Fibroblast of skin of right biceps (primary cell): Measurements from ENCODE around the gene SSH2.
A peak's percentile ranks its signal among the peaks of the same experiment; 100 is the strongest.
"Not testable (repeated sequence)": the region's sequence is repeated elsewhere in the genome, so short reads cannot be mapped to it uniquely, and the experiment has no call there.

ENCODE experiments used
- DNase-seq: peaks from one replicate; pipeline ENCODE4 v3.0.0-alpha.2; 2013

Gene SSH2

DNA sequence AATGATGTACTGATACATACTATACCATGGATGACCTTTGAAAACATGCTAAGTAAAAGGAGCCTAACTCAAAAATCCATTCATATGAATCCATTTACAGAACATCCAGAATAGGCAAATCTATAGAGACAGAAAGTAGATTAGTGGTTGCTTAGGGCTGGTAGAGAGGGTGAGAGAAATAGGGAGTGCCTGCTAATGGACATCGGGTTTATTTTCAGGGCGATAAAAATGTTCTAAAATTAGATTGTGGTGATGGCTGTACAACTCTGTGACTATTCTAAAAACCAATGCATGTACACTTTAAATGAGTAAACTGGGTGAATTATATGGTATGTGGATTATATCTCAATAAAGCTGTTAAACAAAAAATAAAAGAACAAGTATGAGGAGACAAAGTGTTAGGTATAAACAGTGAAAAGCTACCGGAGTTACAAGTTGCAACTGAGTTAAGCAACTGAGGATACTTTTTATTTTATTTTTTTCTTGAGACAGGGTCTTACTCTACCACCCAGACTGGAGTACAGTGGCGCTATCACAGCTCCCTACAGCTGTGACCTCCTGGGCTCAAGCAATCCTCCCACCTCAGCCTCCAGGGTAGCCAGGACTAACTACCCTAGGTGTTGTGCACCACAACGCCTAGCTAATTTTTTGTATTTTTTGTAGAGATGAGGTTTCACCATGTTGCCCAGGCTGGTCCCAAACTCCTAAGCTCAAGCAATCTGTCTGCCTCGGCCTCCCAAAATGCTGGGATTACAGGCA is 231.8 kb downstream of the SSH2 start:
- DNase-seq = no peak

GRCh38 chr17:29697371-29697770 is 232.7 kb downstream of the SSH2 start:
- no peak for DNase-seq

DNA sequence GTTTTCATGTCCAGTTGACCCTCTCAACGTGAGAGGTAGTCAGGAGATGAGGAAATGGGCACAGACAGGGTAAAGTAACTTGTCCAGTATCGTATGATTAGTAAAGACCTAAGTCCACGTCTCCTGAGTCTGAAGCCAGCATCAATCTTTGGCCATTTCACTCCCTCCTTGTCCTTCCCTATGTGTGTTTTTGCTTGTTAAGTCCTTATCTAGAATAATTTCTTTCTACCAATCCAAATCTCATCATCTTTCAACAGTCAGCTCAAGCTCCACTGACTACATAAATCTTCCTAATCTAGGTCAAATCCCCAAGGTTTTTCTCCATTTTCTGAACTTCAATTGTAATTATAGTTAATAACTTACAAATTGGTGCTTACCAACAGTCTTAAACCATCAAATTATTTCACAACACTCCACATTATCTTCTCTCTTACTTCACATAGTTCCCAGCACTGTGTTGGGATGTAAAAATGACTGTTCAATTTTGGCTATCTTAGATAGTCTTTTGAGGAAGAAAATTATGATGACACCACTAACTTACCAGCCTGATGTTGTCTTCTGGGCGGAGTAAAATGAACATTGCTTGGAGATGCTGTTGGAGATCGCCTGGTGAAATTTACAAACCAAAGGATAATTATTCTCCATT is 235.0 kb downstream of the SSH2 start:
- no peak for DNase-seq

- DNase-seq = no peak
These were observed 236.3 kb downstream of the SSH2 start for GRCh38 chr17:29693751-29694150.

DNA sequence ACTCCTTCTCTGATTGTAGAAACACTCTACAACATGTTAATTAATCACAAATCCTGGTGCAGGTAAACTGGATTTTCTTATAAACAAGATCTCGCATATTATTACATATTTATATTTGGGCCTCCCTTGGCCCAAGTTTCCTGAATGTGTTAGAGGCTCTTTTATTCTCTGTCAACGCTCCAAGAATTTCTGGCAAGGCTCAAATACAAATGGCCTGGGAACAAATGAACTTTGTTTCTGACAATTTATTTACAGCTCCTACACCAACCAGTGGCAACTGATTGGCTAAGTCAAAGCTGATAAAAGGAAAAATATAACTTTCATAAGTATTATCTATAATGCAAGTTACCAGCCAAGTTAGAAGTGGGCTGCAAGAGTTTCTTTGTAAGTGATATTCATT is 242.4 kb downstream of the SSH2 start:
- DNase-seq = no peak

- no peak for DNase-seq
These were observed 242.9 kb downstream of the SSH2 start for GRCh38 chr17:29686993-29687590.

GRCh38 chr17:29683481-29683880 is 246.5 kb downstream of the SSH2 start:
- DNase-seq = no peak

DNA sequence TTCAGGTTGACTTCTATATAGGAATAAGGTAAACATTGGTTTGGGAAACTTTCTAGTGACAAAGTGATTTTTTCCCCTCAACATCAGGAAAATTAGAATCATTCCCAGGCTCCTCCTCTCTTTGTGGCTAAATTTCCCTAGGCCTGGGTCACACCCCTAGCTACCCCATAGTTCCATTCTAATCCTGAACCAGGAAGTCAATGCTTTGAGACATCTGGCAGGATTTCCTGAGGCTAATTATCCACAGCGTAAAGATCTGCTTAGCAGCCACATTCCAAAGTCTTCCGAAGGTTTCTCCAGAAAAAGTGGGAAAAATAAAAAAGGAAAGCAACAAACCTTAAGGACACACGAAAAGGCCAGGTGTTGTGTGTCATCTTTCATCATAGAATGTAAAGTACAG is 247.0 kb downstream of the SSH2 start:
- peak; percentile 49 for DNase-seq

DNA sequence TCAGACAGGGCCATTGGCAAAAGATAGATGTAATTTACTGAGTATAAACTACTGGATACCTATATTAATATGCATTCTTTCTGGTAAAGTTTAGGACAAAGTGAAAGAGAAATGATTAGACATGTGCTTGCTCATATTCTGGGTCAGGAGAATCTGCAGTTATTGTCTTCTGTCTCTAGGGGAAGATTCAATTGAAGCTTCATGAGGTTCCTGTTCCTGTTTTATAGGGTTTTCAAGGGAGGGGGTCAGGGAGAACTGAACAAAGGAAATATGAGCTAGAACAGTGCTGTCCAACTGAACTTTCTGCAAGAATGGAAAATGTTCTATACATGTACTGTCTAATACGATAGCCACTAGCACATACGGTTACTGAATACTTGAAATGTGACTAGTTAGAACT is 248.0 kb downstream of the SSH2 start:
- no peak for DNase-seq

GRCh38 chr17:29677824-29678223 is 252.2 kb downstream of the SSH2 start:
- DNase-seq = no peak

DNA sequence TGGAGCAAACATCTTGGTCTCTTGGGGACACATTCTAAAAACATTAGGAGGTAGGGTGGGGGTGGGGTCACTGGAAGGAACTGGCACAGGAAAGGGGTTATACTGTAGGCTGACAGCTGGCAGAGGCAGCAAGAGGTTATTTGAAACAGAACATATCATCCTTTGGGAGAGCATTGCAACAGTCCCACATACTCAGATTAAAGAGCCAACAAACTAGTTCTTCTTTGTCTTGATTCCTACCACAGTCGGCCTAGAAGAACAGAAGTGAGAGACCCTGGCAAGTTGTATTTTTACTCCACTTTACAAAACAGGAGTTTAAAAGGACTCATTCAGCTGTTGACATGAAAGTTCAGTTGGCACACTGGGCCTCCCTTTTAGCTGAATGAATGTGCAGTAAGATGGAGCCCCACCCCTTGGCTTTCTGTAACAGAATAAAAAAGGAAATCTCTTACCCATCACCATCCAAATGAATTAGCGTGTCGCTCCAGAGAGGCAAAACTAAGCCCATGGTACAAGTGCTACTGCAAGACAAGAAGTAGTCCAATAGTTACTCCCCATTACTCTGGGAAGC is 252.7 kb downstream of the SSH2 start:
- DNase-seq = no peak

GRCh38 chr17:29675961-29676360 is 254.1 kb downstream of the SSH2 start:
- DNase-seq = not testable (repeated sequence)

DNA sequence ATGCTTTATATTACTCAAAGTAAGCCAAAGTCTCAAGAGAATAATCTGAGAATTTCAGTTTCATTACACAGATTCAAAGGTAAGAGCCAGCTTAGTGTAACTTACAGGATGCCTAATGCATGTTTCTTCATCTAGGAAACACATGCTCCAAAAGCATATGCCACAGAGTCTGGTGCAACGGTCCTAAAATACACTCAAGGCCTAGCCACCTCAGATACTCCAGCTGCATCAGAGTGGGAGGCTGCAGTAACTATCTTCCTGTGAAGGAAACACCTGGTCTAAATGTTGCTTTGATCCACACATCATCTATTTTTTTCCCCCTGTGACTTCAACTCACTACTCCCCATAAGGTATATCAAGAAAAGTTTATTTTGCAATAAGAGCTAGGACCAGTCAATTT is 255.7 kb downstream of the SSH2 start:
- DNase-seq = no peak

GRCh38 chr17:29671661-29672060 is 258.4 kb downstream of the SSH2 start:
- no peak for DNase-seq

GRCh38 chr17:29669266-29669665 is 260.8 kb downstream of the SSH2 start:
- DNase-seq = no peak

DNA sequence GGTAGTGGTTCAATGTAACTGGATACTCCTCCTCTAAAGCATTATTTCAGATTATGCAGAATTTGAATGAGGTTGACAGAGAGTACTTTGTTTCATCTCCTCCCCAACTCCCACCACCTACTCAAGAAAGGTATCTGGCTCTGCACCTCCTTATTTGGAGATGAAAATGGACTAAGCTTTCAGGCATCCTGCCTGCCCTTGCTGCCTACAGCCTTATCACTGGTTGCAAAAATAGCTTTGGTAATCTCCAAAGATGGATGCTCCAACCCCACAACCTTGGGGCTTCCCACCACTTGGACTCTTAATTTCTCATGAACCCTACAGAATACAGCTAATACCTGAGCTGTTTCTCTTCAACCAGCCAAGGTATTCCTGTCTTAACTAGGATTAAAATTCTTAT is 262.1 kb downstream of the SSH2 start:
- DNase-seq = no peak

DNA sequence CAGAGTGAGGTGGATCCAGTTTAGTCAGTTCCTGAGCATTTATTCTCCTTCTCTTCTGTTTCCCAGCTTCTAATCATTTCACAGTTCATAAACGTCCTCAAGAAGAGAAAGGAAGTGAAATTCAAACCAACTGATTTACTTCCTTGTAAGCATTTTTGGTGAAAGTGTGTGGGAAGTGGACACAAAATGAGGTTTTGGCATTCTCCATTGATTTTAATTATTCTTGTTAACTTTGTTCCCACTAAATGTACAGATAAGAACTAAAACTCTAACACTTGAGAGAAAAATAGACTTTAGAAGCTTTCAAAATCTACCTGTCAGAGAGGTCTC is 264.6 kb downstream of the SSH2 start:
- DNase-seq = no peak

GRCh38 chr17:29664743-29665480 is 265.1 kb downstream of the SSH2 start:
- peak; percentile 87 for DNase-seq

- no peak for DNase-seq
These were observed 266.9 kb downstream of the SSH2 start for GRCh38 chr17:29663155-29663554.

DNA sequence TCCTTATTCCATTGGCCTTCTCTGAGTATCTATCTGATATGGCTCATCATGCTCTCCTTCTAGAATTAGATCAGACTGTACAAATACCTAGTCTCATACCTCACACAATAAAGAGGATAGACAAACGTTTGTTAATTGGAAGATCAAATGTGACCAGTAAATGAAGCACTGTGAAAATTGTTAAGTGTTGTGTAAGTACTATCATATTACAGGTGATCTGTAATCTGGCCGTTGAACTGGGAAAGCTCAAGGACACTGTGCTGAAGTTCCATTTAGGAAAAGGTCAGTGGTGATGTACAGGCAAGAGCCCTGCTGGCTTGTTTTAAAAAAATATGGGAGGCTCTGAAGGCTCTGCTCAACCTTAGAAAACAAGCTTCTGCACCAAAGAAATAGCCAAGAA is 268.8 kb downstream of the SSH2 start:
- no peak for DNase-seq

- DNase-seq = no peak
These were observed 270.9 kb downstream of the SSH2 start for GRCh38 chr17:29659155-29659554.

DNA sequence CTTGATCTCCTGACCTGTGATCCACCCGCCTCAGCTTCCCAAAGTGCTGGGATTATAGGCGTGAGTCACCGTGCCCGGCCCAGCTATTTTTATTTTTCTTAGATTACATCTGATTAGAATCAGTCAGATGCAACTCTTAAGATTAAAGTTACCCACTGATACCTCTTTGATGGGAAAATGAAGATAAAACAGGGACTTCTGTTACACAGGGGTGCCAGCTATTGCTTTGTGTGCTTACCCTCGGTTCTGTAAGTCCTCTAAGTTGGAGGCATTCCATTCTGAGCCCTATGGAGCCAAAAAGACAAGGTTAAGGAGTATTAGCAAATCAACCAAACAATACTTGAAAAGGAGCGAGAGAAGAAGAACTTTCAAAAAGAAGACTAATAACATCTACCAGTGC is 274.7 kb downstream of the SSH2 start:
- no peak for DNase-seq

GRCh38 chr17:29653995-29654714 is 275.9 kb downstream of the SSH2 start:
- no peak for DNase-seq
